ENCODE measurements around the gene CMC2. TPM values are rescaled to one million over a fixed set of nuclear protein-coding genes. Genes with fewer than 3 reads are reported as not detected.

CMC2 gene
- total RNA-seq, 1 donor from 2014 or later: 46.6 TPM

GRCh38 chr16:80973991-80974390 is 32.7 kb downstream of the CMC2 start:
- H3K4me1 ChIP-seq: no peaks in the 10 kb centered on the region
- H3K4me3 ChIP-seq: no peak overlapping the region
- H3K27ac ChIP-seq: no peak overlapping the region
- H3K27me3 ChIP-seq (ENCODE audit: low read depth): no peaks in the 10 kb centered on the region
- TF ChIP-seq CTCF (IDR thresholded peaks at IDR 0.05): no peak
- no peaks in the 10 kb centered on the region for H3K9me3 ChIP-seq
- intact Hi-C loops (cut with DNase I): no loop called here
- no peak for DNase-seq
- no peak for ATAC-seq
- H3K36me3 ChIP-seq: peaks cover 10% of the 10 kb centered on the region

- Histone ChIP-seq H3K27ac (no peak overlapping the region), H3K27me3 (ENCODE audit: low read depth) (no peaks in the 10 kb centered on the region), H3K9me3 (no peaks in the 10 kb centered on the region), H3K36me3 (peaks cover 10% of the 10 kb centered on the region), H3K4me1 (no peaks in the 10 kb centered on the region), H3K4me3 (no peak overlapping the region)
- TF ChIP-seq CTCF (IDR thresholded peaks at IDR 0.05): no peak
- intact Hi-C loops (cut with DNase I): no loop called here
- no peak for DNase-seq
- no peak for ATAC-seq
Observed at GRCh38 chr16:80972611-80973010, 34.1 kb downstream of the CMC2 start.

- Histone ChIP-seq H3K4me3 (no peak overlapping the region), H3K27me3 (ENCODE audit: low read depth) (no peaks in the 10 kb centered on the region), H3K36me3 (peaks cover 10% of the 10 kb centered on the region), H3K4me1 (no peaks in the 10 kb centered on the region), H3K9me3 (no peaks in the 10 kb centered on the region), H3K27ac (no peak overlapping the region)
- no peak for ATAC-seq
- no peak for TF ChIP-seq CTCF (IDR thresholded peaks at IDR 0.05)
- DNase-seq: no peak
- intact Hi-C loops (cut with DNase I): no loop called here
Observed at GRCh38 chr16:80971819-80972218, 34.9 kb downstream of the CMC2 start.

GRCh38 chr16:80969114-80969484 is 37.6 kb downstream of the CMC2 start:
- ATAC-seq: no peak
- DNase-seq: no peak
- Histone ChIP-seq H3K4me3 (no peak overlapping the region), H3K4me1 (no peaks in the 10 kb centered on the region), H3K9me3 (no peaks in the 10 kb centered on the region), H3K27ac (no peak overlapping the region), H3K36me3 (no peaks in the 10 kb centered on the region), H3K27me3 (ENCODE audit: low read depth) (no peaks in the 10 kb centered on the region)
- no peak for TF ChIP-seq CTCF (IDR thresholded peaks at IDR 0.05)
- intact Hi-C loops (cut with DNase I): no loop called here

- no peak for TF ChIP-seq CTCF (IDR thresholded peaks at IDR 0.05)
- H3K27me3 ChIP-seq (ENCODE audit: low read depth): no peaks in the 10 kb centered on the region
- no peak overlapping the region for H3K4me3 ChIP-seq
- no peak for ATAC-seq
- no peaks in the 10 kb centered on the region for H3K4me1 ChIP-seq
- DNase-seq: no peak
- H3K27ac ChIP-seq: no peak overlapping the region
- H3K36me3 ChIP-seq: no peaks in the 10 kb centered on the region
- H3K9me3 ChIP-seq: no peaks in the 10 kb centered on the region
- intact Hi-C loops (cut with DNase I): no loop called here
Observed at GRCh38 chr16:80968386-80969113, 38.1 kb downstream of the CMC2 start.
